MCF 10A (cell line): Measurements from ENCODE around the gene MRPS27. TPM values are rescaled to one million over a fixed set of nuclear protein-coding genes. Genes with fewer than 3 reads are reported as not detected.

Source experiments
- BruUV-seq: library from RNA; stranded (reverse); fragments of 400-500 nt; replicated peaks from 2 replicates; lab custom pipeline; 2021; lab: Mats Ljungman, UMichigan
- CTCF ChIA-PET: fragments of 300-600 bp; sonication (Branson Sonifier 250); formaldehyde crosslinking; extraction: SDS; loops from one replicate; lab custom pipeline; 2021; ENCODE audit warnings: antibody characterized with exemption, inconsistent platforms; lab: Yijun Ruan, JAX
- POLR2A ChIA-PET: fragments of 300-600, 350-650 bp; sonication (Branson Sonifier 250); formaldehyde crosslinking; extraction: SDS; loops from one replicate; lab custom pipeline; 2020; ENCODE audit warnings: antibody characterized with exemption, inconsistent platforms; lab: Yijun Ruan, JAX
- DNase-seq: peaks from one replicate; pipeline ENCODE4 v3.0.0-alpha.2; 2018; ENCODE audit not compliant: unreplicated experiment
- H3K27ac Mint-ChIP-seq: one replicate; pipeline ENCODE4 v1.8.0; 2022; ENCODE audit warnings: mild to moderate bottlenecking, low read depth, mixed read lengths; ENCODE audit not compliant: unreplicated experiment
- H3K27me3 Mint-ChIP-seq: one replicate; pipeline ENCODE4 v1.8.0; 2022; ENCODE audit warnings: mixed read lengths; ENCODE audit not compliant: insufficient read depth, unreplicated experiment
- H3K36me3 Mint-ChIP-seq: one replicate; pipeline ENCODE4 v1.8.0; 2022; ENCODE audit warnings: mild to moderate bottlenecking, moderate library complexity, mixed read lengths; ENCODE audit not compliant: insufficient read depth, unreplicated experiment
- H3K4me1 Mint-ChIP-seq: one replicate; pipeline ENCODE4 v1.8.0; 2022; ENCODE audit warnings: mixed read lengths; ENCODE audit not compliant: insufficient read depth, unreplicated experiment
- H3K4me3 Mint-ChIP-seq: one replicate; pipeline ENCODE4 v1.8.0; 2022; ENCODE audit warnings: mild to moderate bottlenecking, moderate library complexity, mixed read lengths; ENCODE audit not compliant: unreplicated experiment
- H3K9me3 Mint-ChIP-seq: one replicate; pipeline ENCODE4 v1.8.0; 2022; ENCODE audit warnings: mixed read lengths; ENCODE audit not compliant: unreplicated experiment
- CTCF ChIP-seq: fragments of 200-600 bp; IDR thresholded peaks from one replicate; pipeline ENCODE4 v1.8.0; 2022; ENCODE audit warnings: antibody characterized with exemption, mild to moderate bottlenecking; ENCODE audit not compliant: unreplicated experiment
- intact Hi-C: fragments of 100-400 bp; cut with micrococcal nuclease; formaldehyde crosslinking; loops from 2 replicates; pipeline ENCODE4 v1.14.1; 2022
- total RNA-seq: library from RNA; stranded (reverse); gene quantifications from 2 replicates; pipeline ENCODE4 v1.2.3, GENCODE V29; 2022

MRPS27 gene
- total RNA-seq, 1 experiment from 2014 or later = 68.5 TPM

- CTCF ChIA-PET = interaction anchor here (1.3 kb wide), 1 partner anchor 52 kb away, joined by 3 read pairs; no protein-coding TSS in a partner anchor
- DNase-seq = no peak
- no TSS peak for BruUV-seq
- intact Hi-C loops = no loop called here
- peaks cover 10% of the 10 kb centered on the region for H3K4me1 Mint-ChIP-seq
- H3K9me3 Mint-ChIP-seq = no peaks in the 10 kb centered on the region
- peaks cover 53% of the 10 kb centered on the region for H3K36me3 Mint-ChIP-seq
- H3K4me3 Mint-ChIP-seq = no peak overlapping the region
- TF ChIP-seq CTCF = no peak
- POLR2A ChIA-PET = no interaction called here
- no peak overlapping the region for H3K27ac Mint-ChIP-seq
- no peaks in the 10 kb centered on the region for H3K27me3 Mint-ChIP-seq
Measured at GRCh38 chr5:72228960-72229359, 91.1 kb downstream of the MRPS27 start.

DNA sequence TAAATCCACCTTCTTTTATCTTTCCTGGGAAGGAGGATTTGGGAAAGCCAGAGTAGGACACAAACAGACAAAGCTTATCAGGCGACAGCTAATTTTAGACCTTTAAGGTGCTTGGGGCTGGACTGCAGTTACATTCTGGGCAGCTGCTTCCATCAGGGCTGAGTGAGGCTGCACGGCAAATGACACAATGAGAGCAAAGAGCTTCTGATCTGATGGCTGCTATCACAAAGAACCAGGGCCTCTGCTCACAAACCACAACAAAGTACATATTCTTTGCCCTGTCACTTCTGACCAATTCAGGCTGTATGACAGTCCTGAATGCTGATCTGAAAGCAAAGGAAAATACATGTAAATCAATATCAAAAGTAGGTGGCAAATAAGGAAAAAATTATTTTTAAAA lies 93.1 kb downstream of the MRPS27 start:
- TF ChIP-seq CTCF = no peak
- ChIA-PET CTCF (interaction anchor here (0.7 to 1.8 kb wide), 2 partner anchors 17 to 54 kb away, joined by 3 to 8 read pairs; no protein-coding TSS in a partner anchor), POLR2A (no interaction called here)
- H3K9me3 Mint-ChIP-seq = no peaks in the 10 kb centered on the region
- H3K4me3 Mint-ChIP-seq = no peak overlapping the region
- intact Hi-C loops = no loop called here
- DNase-seq = no peak
- BruUV-seq = no TSS peak
- H3K27ac Mint-ChIP-seq = no peak overlapping the region
- peaks cover 5% of the 10 kb centered on the region for H3K4me1 Mint-ChIP-seq
- peaks cover 68% of the 10 kb centered on the region for H3K36me3 Mint-ChIP-seq
- H3K27me3 Mint-ChIP-seq = no peaks in the 10 kb centered on the region

GRCh38 chr5:72225741-72226140 lies 94.3 kb downstream of the MRPS27 start:
- BruUV-seq = no TSS peak
- Mint-ChIP-seq H3K27ac (no peak overlapping the region), H3K4me1 (no peaks in the 10 kb centered on the region), H3K36me3 (peaks cover 71% of the 10 kb centered on the region), H3K9me3 (no peaks in the 10 kb centered on the region), H3K4me3 (no peak overlapping the region), H3K27me3 (no peaks in the 10 kb centered on the region)
- intact Hi-C loops = no loop called here
- no peak for TF ChIP-seq CTCF
- CTCF ChIA-PET = interaction anchor here (1.8 kb wide), 1 partner anchor 19 kb away, joined by 8 read pairs; no protein-coding TSS in a partner anchor
- POLR2A ChIA-PET = interaction anchor here (0.8 kb wide), 1 partner anchor 9 kb away, joined by 4 read pairs; no protein-coding TSS in a partner anchor
- no peak for DNase-seq

GRCh38 chr5:72224946-72225463 lies 95.0 kb downstream of the MRPS27 start:
- ChIA-PET POLR2A (interaction anchor here (0.8 kb wide), 1 partner anchor 9 kb away, joined by 4 read pairs; no protein-coding TSS in a partner anchor), CTCF (no interaction called here)
- H3K9me3 Mint-ChIP-seq = no peaks in the 10 kb centered on the region
- H3K36me3 Mint-ChIP-seq = peaks cover 72% of the 10 kb centered on the region
- no peak overlapping the region for H3K27ac Mint-ChIP-seq
- TF ChIP-seq CTCF = no peak
- intact Hi-C loops = no loop called here
- no peak for DNase-seq
- no peaks in the 10 kb centered on the region for H3K4me1 Mint-ChIP-seq
- BruUV-seq = no TSS peak
- H3K4me3 Mint-ChIP-seq = no peak overlapping the region
- H3K27me3 Mint-ChIP-seq = no peaks in the 10 kb centered on the region
